Epidermal melanocyte (primary cell): ENCODE data around the gene SERPIND1.
"Not testable (repeated sequence)": the region's sequence is repeated elsewhere in the genome, so short reads cannot be mapped to it uniquely, and the experiment has no call there.

Experiments used
- DNase-seq: peaks from one replicate; pipeline ENCODE4 v3.0.0; 2011; ENCODE audit warnings: low spot score; ENCODE audit not compliant: insufficient read length

Gene SERPIND1, protein sequence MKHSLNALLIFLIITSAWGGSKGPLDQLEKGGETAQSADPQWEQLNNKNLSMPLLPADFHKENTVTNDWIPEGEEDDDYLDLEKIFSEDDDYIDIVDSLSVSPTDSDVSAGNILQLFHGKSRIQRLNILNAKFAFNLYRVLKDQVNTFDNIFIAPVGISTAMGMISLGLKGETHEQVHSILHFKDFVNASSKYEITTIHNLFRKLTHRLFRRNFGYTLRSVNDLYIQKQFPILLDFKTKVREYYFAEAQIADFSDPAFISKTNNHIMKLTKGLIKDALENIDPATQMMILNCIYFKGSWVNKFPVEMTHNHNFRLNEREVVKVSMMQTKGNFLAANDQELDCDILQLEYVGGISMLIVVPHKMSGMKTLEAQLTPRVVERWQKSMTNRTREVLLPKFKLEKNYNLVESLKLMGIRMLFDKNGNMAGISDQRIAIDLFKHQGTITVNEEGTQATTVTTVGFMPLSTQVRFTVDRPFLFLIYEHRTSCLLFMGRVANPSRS

DNA sequence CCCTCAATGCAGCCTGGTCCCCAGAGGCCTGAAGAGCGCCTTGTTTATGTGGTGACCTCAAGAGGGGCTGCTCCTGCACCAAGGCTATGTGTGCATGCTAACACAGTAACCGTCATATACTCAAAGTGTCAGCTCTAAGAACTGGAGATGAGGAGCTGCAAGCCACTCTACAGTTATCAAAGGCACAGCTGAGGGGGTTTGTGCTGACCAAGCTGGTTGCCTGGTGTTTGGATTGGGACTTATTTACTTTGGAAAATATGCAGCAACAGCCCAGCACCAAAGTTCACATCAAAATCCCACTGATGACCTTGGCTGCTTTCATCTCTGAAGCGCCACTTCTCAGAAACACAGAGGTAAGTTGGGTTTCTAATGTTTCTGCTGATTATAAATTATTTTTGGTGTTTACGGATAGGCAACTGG lies at the start of gene SERPIND1:
SERPIND1 (plus strand) TSS at position 321 of the 420 bp plus-strand sequence. CDS start 5,200 bp downstream, outside the sequence.
- no peak for DNase-seq

DNA sequence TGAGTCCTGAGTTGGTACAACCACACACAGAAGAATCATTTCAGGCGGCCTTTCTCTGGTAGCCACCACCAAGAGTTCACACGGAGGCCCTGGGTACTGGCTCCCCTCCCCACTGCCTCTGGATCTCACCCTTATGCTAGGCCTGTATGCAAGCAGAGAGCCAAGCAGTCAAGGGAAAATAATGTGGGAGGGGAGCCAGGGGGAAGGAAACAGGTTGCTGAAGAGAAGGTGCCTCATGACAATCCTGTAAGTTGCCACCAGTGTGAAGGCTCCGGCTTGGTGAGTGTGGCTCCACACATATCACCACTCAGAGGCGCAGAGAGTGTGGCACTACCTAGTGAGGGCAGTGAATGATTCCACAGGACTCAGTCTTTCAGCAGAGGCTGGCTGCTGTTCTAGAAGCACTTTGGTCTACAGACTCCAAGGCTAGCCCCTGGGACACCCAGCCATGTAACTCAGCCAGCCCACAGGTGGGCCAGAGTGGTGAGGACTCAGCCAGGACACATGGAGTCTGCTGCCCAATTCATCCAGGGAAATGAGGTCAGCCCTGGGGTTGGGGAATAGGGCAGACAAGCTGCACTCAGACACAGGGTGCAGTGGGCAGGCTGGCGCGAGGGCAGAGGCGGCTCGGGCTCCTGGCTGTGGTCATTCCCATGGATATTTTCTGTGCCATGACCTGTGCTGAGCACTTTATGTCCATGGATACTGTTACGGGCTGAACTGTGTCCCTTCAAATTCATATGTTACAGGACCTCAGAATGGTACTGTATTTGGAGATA lies 49.0 kb upstream of the SERPIND1 start:
- DNase-seq, result no peak

DNA sequence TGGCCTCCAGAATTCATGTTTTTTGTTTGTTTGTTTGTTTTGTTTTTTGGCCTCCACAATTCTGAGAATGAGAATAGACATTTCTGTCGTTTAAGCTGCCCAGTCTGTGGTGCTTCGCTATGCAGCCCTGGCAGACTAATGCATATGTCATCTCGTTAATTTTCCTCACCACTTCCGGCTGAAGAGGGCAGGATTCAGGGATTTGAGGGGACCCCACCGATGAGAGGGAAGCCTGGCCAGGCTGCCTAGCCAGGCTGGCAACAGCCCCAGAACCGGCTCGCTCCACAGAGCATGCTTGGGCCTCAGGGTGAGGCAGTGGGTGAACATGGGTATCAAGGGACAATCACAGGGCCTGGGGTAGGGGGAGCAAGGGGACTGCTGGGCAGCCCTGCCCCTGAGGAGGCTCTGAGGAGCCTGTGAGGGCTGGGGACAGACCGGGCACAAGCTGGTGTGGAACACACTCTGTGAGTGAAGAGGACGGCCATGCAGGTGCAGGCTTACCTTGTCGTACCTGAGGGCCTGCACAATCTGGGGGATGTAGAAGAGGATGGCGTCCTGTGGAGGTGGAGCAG lies 47.8 kb upstream of the SERPIND1 start:
- DNase-seq, result no peak

DNA sequence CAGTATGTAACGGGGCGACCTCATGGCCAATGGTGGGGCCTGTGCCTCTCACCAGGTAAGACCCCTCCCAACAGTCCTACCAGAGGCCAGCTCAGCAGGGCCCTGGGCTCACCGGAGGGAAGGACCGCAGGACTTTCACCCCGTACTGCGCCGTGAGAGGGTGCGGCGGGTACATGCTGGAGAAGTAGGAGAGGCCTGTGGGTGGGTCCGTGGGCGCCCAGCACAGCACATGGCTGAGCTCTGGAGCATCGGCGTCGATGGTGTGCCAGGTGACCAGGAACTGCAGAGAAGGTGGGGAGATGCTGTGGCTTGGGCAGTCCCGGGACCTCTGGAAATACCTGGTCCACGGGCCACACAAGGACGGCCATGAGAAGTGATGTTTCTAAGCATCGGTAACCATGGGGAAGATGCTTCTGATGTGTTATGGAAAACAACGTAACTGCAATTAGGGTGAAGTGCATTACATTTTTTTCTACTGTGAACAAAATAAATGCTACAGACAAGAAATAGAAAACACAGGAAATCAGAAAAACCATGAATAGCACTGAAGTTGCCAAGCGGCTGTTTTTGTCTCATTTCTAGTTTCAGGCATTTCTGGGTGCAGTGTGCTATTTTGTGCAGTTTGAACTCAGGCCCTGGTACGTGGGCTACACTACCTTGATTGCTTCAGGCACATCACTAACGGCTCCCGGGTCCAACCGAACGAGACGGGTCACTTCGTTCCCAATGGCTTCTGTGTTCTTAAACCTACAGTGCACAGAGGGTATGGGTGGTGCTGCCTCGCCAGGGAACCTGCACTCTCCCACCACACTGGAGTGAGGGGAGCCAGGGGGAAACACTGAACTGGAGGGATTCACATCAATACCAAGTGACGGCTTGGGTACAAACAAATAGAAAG lies 46.5 kb upstream of the SERPIND1 start:
- DNase-seq, result no peak

DNA sequence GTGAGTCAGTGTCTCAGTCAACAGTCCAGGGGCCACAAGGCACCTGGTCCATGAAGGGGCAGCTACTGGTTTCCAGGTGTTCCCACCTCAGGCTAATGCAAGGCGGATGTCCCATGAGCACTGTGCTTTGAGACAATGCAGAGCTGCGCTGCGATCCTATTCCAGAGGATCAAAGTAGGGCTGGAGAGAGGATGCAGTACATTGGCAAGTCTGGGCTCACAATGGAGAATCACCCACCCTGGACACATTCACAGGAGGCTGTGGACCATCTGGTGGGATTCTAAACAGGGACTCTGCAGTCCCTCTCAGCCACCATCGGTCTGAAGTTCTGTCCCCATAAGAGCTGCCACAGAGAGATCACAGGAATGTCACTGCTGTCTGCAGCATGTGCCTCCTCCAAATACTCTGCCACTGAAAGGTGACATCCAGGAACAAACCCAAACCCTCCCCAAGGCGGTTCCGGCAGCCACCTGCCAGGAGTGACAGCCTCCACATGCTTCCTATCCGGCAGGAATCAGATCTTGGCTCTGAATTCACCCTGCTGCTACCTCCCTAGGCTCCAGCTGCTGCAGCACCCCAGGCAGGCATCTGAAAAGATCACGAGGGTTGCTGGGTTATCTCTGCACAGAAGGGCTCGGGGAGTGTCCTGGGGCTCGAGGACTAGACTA lies 45.3 kb upstream of the SERPIND1 start:
- no peak for DNase-seq

DNA sequence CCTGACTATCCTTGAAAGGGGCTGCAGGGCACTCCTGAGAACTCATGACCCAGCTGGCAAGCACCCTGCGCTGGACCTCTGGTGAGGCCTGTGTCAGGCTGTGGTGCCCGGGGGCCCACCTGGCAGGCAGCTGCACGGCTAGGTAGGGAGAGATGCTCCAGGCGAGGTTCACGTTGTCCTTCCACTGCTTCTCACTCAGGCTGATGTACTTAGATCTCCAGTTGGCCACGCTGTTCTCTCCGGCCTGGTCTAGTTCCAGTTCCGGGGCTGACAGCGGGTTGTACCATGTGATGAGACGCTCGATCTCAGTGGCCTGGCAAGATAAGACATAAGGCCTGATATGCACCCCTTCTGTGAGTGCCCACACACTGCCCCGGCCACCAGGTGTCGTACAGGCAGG lies 44.7 kb upstream of the SERPIND1 start:
- no peak for DNase-seq

DNA sequence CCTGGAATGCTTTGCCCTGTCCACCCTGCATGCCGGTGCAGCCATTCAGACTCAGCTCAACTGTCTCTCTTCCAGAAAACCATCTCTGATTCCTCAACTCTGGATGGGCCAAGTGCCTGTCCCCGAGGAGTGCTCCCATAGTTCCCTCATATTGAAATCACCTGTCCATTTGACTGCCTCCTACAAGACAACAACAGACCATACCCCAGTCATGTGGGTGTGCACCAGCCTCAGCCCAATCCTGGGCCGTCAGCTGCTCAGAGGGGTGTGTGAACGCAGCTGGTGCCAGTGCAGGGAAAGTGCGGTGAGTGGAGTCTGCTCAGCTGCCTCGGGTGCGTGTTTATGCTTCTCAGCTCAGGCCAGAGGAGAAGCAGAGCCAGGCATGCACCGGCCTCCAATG lies 41.5 kb upstream of the SERPIND1 start:
- not testable (repeated sequence) for DNase-seq

DNA sequence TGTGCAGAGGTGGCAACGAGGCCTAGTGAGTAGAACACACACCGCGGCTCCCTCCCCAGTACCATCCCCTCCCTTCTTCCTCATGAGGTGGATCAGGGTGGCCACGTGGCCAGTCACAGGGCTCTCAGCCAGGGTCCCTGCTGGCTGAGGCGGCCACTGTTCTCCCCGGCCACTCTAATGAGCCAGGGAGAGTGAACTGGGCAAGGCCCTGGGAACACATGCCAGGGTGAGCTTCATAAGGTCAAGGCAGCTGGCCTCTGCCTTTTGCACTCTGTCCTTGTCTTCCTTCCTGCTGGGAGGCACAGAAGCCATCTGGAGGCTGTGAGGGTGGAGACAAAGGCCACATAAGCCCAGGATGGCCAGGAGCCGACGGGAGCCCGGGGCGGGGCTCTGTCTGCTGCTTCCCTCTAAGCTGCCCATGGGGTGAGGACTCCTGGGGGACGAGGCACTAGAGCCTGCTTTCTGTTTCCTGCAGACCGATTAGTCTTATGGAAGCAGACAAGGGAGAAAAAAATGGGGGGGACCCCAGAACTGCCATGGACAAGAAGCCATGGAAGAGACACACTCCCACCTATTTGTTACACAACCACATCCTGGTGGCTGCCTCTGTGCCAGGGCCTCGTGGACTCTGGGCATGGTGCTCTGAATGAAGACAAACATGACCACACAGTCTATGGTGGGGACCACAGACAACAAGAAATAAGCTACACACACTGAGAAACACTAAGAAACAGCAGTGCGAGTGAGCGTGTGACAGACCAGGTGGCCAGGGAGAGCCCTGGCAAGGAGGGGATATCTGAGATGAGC lies 38.4 kb upstream of the SERPIND1 start:
- not testable (repeated sequence) for DNase-seq

DNA sequence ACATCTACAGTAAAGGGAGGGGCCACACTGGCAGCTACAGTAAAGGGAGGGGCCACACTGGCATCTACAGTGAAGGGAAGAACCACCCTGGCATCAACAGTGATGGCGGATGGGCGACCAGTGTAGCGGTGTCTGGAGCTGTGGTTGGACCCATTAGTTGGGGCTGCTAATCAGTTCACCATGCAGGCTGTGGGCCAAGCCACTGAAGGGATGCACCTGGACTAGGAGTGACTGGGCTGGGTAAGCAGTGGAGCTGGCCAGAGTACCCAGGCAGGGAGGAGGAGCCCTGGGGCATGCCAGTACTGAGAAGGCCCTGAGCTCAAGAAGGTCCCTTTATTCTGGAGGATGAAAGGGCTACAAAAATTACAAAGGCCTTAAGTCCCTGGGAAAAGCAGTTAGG lies 37.0 kb upstream of the SERPIND1 start:
- DNase-seq, result not testable (repeated sequence)

DNA sequence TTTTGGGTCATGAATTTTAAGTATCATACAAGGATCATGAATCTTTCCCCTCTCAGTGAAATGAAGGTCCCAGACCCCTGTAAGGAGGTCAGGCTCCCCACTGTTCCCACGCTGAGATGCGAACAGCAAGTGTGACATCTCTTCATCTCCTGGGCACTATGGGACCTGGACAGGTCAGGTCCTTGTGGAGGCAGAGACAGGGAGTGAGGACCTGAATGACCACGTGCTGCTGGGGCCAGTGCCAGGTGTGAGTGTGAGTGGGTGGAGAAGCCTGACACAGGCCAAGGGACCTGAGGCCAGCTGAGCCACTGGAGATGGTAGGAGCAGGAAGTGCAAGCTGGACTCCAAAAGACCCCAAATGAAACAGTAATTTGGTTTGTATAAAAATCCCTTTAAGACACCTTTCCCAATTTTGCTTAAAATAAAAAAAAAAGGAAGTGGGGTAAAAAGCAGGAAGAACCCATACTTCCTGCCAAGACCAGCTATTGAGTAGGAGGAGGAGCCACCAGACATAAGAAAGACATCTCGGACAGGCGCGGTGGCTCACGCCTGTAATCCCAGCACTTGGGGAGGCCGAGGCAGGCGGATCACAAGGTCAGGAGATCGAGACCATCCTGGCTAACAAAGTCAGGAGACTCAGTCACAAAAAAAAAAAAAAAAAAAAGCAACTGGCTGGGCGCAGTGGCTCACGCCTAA lies 35.4 kb upstream of the SERPIND1 start:
- no peak for DNase-seq

DNA sequence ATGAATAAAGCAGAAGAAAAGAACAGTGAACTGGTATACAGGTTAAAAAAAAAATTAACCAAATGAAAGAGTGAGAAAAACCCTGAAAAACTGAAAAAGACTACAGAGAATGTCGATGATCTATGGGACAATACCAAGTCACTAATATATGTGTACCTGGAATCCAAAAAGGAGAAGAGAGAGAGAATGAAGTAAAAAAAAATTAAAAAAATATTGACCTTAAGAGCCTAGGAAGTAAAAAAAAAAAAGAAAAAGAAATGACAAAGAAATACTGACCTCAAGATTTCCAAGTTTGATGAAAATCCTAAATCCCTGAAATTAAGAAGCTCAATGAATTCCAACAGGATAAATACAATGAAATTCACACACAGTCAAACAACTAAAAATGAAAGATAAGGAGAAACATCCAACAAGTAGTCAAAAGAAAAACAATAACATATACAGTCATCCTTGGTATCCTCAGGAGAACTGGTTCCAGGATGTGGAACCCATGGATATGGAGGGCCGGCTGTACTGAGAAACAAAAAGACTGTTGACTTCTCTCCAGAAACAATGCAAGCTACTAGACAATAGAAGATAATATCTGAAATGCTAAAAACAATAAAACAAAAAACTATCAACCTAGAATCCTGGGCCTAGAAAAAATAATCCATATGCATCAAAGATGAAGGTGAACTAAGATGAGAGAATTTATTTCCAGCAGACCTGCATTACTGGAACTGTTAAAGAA lies 33.5 kb upstream of the SERPIND1 start:
- DNase-seq, result no peak

DNA sequence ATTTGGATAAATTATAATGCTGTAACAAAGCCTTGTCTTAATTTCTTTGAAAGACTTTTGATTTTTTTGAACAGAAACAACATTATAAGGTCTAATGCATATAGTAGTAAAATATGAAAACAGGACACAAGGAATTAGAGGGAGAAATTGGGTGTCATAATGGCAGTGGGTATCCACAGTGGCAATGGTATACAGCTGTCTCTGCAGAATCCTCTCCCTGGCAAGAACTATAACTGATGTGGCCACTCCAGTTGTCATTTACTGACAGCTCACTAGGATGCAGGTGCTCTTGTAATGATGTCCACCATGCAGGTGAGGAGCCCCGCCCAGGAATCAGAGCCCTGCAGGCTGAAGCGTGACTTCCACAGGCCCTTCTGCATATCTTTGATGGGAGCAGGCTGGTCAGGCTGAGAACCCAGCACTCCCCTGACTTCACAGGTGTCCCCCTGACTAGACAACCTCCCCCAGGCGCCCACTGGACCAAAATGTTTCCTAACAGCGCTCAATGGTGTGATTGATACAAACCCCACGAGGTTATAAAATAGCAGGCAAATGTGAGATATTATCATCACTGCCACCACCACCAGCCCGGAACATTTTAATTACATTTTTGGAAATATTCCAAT lies 32.8 kb upstream of the SERPIND1 start:
- no peak for DNase-seq

DNA sequence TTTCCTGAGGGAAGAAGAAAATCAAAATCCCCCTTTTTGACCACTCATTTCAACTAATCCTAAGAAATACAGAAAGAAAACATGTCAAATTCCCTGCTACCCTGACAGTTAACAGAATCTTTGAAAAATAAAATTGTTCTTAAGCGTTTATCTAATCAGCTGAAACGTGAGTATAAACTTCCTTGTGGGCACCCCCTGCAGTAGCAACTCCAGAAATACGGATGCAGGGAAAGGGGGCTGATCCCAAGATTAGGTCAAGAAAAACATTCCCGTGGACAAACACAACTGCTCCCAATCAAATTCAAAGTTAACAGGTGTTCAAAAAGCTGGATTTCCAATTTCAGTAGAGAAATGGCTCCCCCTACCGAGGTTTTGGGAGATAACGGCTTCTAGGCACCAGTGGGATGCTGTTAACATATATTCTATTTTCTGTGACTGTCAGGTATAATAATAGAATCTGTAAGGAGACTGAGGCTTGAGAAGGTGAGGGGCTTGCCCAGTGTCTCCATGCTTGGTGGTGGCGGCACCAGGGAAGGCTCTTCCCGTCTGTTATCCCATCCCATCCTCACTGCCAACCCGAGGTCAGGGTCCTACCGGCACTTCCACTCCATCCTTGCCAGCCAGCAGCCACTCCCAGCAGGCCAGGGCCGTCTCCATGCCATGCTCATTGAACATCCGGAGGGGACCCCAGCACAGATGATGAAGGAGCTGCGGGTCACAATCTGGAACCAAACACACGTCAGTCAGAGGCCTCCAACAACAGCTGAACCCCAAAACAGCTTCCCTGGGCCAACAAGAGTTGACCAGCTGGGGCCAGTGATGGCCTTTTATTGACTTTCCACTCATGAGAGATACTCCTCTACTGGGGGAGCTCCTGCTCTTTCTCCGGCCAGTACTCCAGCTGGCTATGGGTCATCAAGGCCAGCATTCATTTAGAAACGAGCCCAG lies 32.0 kb upstream of the SERPIND1 start:
- no peak for DNase-seq

DNA sequence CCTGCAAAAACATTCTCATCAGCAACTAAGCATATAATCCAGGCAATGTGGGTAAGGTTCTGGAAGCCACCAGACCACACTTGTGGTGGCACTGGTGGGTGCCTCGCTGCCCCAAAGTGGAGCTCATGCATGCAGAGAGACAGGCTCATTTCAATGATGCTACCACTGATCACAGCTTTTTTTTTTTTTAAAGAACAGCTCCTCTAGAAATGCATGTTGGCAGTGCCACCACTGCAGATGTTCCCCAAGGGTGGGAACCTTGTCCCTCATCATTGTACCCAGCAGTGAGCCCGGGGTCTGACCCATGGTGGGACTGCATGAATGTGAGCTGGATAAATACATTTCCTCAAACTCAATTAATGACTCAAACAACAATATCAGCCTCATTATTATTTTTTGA lies 31.1 kb upstream of the SERPIND1 start:
- no peak for DNase-seq

DNA sequence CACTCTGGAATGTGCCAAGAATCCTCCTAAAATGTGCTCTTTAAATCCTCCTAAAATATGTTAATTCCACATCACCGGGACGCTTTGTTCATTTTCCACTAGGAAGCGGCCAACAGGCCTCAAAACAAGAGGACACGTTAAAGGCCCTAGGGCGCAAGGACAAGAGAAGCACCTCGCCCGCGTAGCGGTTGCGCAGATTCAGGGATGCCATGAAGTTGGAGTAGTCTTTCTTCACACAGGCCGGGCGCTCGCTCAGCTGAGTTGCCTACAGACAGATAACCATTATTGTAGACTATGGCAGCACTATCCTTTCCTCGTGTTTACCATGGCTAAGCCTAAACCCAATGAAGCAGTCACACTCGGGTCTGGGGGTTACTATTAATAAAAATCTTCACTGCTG lies 29.5 kb upstream of the SERPIND1 start:
- no peak for DNase-seq

DNA sequence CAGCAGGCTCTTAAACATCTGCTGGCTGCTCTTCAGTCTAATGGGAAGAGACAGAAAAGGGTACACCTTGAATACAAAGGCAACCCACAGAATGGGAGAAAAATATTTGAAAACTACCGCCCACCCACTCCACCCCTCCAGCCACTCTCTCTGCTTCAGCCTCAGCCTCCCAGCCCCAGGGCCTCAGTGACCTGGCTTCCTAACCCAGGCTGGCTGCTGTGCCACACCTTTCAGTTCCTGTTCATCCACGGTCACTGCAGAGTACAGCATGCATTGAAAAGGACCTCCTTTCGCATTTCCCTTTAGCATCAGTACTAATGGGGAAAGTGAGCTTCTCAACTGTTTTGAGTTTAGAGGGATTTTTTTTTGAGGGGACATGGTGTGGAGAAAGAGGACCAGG lies 28.8 kb upstream of the SERPIND1 start:
- no peak for DNase-seq
